HUES6 (cell line): ENCODE data around the gene LOXL4.

Source experiments
- H3K27ac ChIP-seq: 2 replicates; pipeline ENCODE4 v1.7.0; 2013; ENCODE audit warnings: low read depth, mild to moderate bottlenecking, low read length, inconsistent platforms
- H3K27me3 ChIP-seq: 2 replicates; pipeline ENCODE4 v1.6.1; 2013; ENCODE audit warnings: low read length; ENCODE audit not compliant: control insufficient read depth, insufficient read depth
- H3K36me3 ChIP-seq: 2 replicates; pipeline ENCODE4 v1.6.1; 2013; ENCODE audit warnings: low read length; ENCODE audit not compliant: control insufficient read depth, insufficient read depth
- H3K4me1 ChIP-seq: 2 replicates; pipeline ENCODE4 v1.6.1; 2013; ENCODE audit warnings: low read length; ENCODE audit not compliant: control insufficient read depth, insufficient read depth
- H3K4me3 ChIP-seq: 2 replicates; pipeline ENCODE4 v1.5.1; 2013; ENCODE audit warnings: low read depth, low read length
- H3K9ac ChIP-seq: one replicate; pipeline ENCODE4 v1.6.1; 2013; ENCODE audit warnings: mild to moderate bottlenecking, low read length
- H3K9me3 ChIP-seq: 2 replicates; pipeline ENCODE4 v1.6.1; 2013; ENCODE audit warnings: low read depth, low read length; ENCODE audit not compliant: control insufficient read depth, insufficient read depth

Gene LOXL4

DNA sequence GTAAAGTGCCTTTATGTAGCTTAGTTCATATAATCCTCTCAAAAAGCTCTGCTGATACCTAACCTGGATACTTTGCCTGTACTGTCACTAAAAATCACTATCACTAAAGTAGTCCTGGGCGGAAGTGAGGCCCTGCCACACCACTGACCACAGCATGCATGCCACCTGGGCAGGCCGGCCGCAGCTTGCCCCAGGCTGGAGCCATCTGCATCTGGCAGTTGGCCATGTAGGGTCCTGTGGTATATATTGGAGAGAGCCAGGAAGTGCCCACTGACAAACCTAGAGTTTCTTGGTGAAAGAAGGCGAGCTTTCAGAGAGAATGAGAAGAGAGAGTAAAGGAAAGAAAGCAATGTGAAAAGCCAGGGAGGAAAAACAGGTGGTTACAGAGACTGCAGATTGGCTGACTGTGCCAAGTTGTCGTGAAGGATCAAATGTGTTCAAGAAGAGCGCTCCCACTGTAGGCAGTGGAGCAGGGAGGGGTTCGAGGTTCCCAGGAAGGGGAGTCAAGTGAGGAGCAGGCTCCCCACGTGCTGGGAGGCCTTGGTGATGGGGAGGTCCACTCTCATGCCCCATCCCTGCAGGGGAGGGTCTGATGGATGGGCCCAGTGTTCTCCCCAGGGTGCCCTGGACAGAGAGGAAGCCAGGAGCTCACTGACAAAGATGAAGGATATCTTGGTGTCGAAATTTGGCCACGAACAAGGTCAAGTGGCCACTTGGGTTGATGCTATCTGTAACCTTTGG lies 13.6 kb downstream of the LOXL4 start:
- no peak overlapping the region for H3K4me3 ChIP-seq
- no peaks in the 10 kb centered on the region for H3K27me3 ChIP-seq
- no peaks in the 10 kb centered on the region for H3K9me3 ChIP-seq
- no peaks in the 10 kb centered on the region for H3K36me3 ChIP-seq
- peaks cover 11% of the 10 kb centered on the region; the same call in 1 of the 2 replicates for H3K4me1 ChIP-seq
- H3K9ac ChIP-seq: no peak overlapping the region
- H3K27ac ChIP-seq: no peak overlapping the region

GRCh38 chr10:98253499-98253898 lies 14.5 kb downstream of the LOXL4 start:
- Histone ChIP-seq H3K9ac (no peak overlapping the region), H3K9me3 (no peaks in the 10 kb centered on the region), H3K4me1 (peaks cover 11% of the 10 kb centered on the region; the same call in 1 of the 2 replicates), H3K36me3 (peaks cover 5% of the 10 kb centered on the region; the same call in 1 of the 2 replicates), H3K4me3 (no peak overlapping the region), H3K27ac (no peak overlapping the region), H3K27me3 (no peaks in the 10 kb centered on the region)

GRCh38 chr10:98252464-98252863 lies 15.5 kb downstream of the LOXL4 start:
- no peaks in the 10 kb centered on the region for H3K27me3 ChIP-seq
- H3K4me1 ChIP-seq: peaks cover 11% of the 10 kb centered on the region; the same call in 1 of the 2 replicates
- H3K36me3 ChIP-seq: peaks cover 14% of the 10 kb centered on the region
- H3K27ac ChIP-seq: no peak overlapping the region
- no peak overlapping the region for H3K4me3 ChIP-seq
- H3K9me3 ChIP-seq: no peaks in the 10 kb centered on the region
- no peak overlapping the region for H3K9ac ChIP-seq

DNA sequence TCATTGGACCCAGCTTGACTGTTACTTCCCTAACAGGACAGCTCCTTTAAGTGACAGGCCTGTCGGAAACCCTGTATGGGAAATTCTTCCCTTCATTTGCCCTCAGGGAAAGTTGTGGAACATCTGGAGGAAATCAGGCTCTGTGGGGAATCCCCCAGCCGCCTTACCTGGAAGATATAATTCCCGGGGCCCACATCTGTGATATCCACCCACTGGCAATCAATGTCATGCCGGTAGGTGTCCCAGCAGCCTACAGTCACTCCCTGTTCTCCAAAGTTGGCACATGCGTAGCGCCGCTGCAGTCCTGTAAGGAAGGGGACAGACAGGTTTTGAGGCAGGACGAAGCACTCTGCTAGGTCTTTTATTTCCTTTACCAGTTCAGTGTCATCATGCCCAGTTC lies 16.6 kb downstream of the LOXL4 start:
- Histone ChIP-seq H3K4me3 (no peak overlapping the region), H3K9ac (no peak overlapping the region), H3K36me3 (peaks cover 20% of the 10 kb centered on the region), H3K27me3 (no peaks in the 10 kb centered on the region), H3K9me3 (no peaks in the 10 kb centered on the region), H3K27ac (no peak overlapping the region), H3K4me1 (peaks cover 11% of the 10 kb centered on the region; the same call in 1 of the 2 replicates)

GRCh38 chr10:98249134-98249533 lies 18.9 kb downstream of the LOXL4 start:
- H3K36me3 ChIP-seq: peaks cover 38% of the 10 kb centered on the region
- H3K9ac ChIP-seq: no peak overlapping the region
- no peak overlapping the region for H3K4me3 ChIP-seq
- no peaks in the 10 kb centered on the region for H3K9me3 ChIP-seq
- no peaks in the 10 kb centered on the region for H3K27me3 ChIP-seq
- peaks cover 11% of the 10 kb centered on the region; the same call in 1 of the 2 replicates for H3K4me1 ChIP-seq
- no peak overlapping the region for H3K27ac ChIP-seq

- Histone ChIP-seq H3K36me3 (peaks cover 42% of the 10 kb centered on the region), H3K4me3 (no peak overlapping the region), H3K27ac (no peak overlapping the region), H3K9me3 (no peaks in the 10 kb centered on the region), H3K27me3 (no peaks in the 10 kb centered on the region), H3K9ac (no peak overlapping the region), H3K4me1 (peaks cover 11% of the 10 kb centered on the region; the same call in 1 of the 2 replicates)
Observed at GRCh38 chr10:98248018-98248417, 20.0 kb downstream of the LOXL4 start.

DNA sequence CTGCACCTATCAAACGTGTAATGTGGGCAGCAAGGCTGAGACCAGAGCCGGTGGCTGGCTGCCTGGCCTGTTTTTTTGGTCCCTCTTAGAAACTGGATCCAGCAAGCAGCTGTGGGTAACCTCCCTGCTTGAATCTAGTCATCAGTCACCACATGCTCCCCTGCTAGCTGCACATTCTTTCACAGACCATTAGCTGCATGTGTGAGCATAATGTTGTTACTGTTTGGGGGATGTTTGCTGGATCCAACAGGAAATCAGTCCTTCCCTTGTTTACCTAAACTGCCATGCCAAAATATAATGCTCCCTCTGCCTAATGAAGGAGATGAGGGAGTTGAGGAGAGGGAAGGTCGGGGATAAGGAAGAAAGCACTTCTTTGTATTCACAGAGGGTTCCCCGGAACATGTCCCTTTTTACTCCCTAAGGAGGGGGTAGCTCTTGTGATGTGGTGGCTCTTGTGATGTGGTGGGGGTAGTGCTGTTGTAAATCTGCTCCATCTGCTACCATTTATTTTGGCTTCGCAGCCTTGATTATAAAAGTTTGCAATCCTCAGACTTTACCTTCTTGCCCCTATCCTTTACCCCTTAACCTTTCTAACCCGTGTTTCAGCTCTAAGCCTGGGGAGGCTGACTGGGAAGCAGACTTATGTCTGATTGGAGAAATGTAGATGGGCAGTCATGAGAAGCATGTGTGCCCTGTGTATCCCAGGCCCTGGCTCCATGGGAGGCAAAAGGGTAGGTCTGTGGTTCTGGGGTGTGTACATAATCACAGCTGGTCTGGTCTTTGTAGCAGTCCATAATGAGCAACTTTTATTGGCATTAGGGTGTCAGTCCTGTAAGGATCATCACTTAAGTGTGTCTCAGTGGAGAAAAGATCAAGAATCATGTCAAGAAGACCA lies 20.8 kb downstream of the LOXL4 start:
- Histone ChIP-seq H3K27ac (no peak overlapping the region), H3K9me3 (no peaks in the 10 kb centered on the region), H3K9ac (no peak overlapping the region), H3K4me1 (peaks cover 8% of the 10 kb centered on the region; the same call in 1 of the 2 replicates), H3K4me3 (no peak overlapping the region), H3K27me3 (no peaks in the 10 kb centered on the region), H3K36me3 (peaks cover 42% of the 10 kb centered on the region)

DNA sequence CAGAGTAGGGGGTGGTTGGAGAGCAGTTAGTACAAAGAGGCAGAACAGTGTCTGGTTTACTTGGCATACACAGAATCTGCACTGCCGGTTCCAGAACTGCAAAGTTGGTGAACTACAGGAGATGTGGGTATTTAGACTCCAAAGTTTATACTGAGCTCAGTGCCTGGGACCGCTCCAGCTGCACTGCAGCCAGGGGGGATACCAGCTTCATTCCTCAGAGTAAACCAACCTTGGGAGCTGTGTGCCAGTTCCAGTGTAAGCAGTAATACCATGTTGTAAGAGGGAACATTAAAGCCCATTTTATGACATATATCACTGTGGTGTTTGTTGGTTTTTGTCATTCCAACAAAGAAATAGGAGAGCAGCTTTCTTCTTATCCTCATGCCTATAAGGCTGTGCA lies 23.4 kb downstream of the LOXL4 start:
- Histone ChIP-seq H3K4me1 (no peaks in the 10 kb centered on the region), H3K9me3 (no peaks in the 10 kb centered on the region), H3K9ac (no peak overlapping the region), H3K4me3 (no peak overlapping the region), H3K27ac (no peak overlapping the region), H3K27me3 (no peaks in the 10 kb centered on the region), H3K36me3 (peaks cover 46% of the 10 kb centered on the region)

GRCh38 chr10:98244141-98244540 lies 23.9 kb downstream of the LOXL4 start:
- H3K27ac ChIP-seq: no peak overlapping the region
- H3K4me1 ChIP-seq: no peaks in the 10 kb centered on the region
- no peak overlapping the region for H3K9ac ChIP-seq
- H3K4me3 ChIP-seq: no peak overlapping the region
- H3K27me3 ChIP-seq: no peaks in the 10 kb centered on the region
- H3K36me3 ChIP-seq: peaks cover 48% of the 10 kb centered on the region
- H3K9me3 ChIP-seq: no peaks in the 10 kb centered on the region

GRCh38 chr10:98242823-98243222 lies 25.2 kb downstream of the LOXL4 start:
- H3K4me3 ChIP-seq: no peak overlapping the region
- H3K36me3 ChIP-seq: peaks cover 39% of the 10 kb centered on the region
- no peaks in the 10 kb centered on the region for H3K9me3 ChIP-seq
- H3K27me3 ChIP-seq: no peaks in the 10 kb centered on the region
- H3K9ac ChIP-seq: no peak overlapping the region
- H3K4me1 ChIP-seq: no peaks in the 10 kb centered on the region
- H3K27ac ChIP-seq: no peak overlapping the region

- no peaks in the 10 kb centered on the region for H3K27me3 ChIP-seq
- no peaks in the 10 kb centered on the region for H3K9me3 ChIP-seq
- H3K9ac ChIP-seq: no peak overlapping the region
- H3K27ac ChIP-seq: no peak overlapping the region
- no peaks in the 10 kb centered on the region for H3K4me1 ChIP-seq
- H3K4me3 ChIP-seq: no peak overlapping the region
- peaks cover 43% of the 10 kb centered on the region for H3K36me3 ChIP-seq
Observed at GRCh38 chr10:98240524-98240923, 27.5 kb downstream of the LOXL4 start.
